Heart left ventricle (tissue), 13 donors: Measurements from ENCODE around the gene TNKS1BP1.

Source experiments
- CTCF ChIP-seq, 12 donors: fragments of 200-600 bp; sonication (generic) in 4 of 12; IDR thresholded peaks; one replicate each; pipeline versions ENCODE4 v1.5.0 to v1.8.0; 2018 to 2022; ENCODE audit warnings: antibody characterized with exemption in 12 of 12, mild to moderate bottlenecking in 5 of 12
- POLR2A ChIP-seq, 2 donors: fragments of 450-650 bp; IDR thresholded peaks; one replicate each; pipeline ENCODE4 v1.6.1; 2017; ENCODE audit warnings: antibody characterized with exemption in 2 of 2, mild to moderate bottlenecking in 2 of 2, moderate library complexity in 2 of 2
- donor health status: ischemic (EF 13 %, LVEDD 7.1; RV severe dilation, severe dysfunction).
- donor health status: DM: no; HTN: yes; CAD: no.
- donor health status: DM: no; HTN: no; CAD: no.
- donor health status: ischemic (EF 25% LVEDD 6.9; RV normal size, moderate dysfunction).
- donor health status: ischemic (EF 25% LVEDD 5.7; RV mildly dilated, moderate dysfunction).
- donor health status: ischemic (EF 35%, LVEDD 5.7; RV mildly dilated, moderate dysfunction).
- donor health status: nonischemic (EF 11% LVEDD 7.7; RV severe dilation, severe dysfunction).
- donor health status: DM: yes; HTN: yes; CAD: no.
- donor health status: PGD.
- donor health status: ischemic (EF 29% LVEDD 5.4; RV normal size, mild dysfunction).
- donor health status: nonischemic (EF 23%, LVEDD 6.1; RV moderate dilation, normal function).

- no peak for TF ChIP-seq CTCF (IDR thresholded peaks at IDR 0.05)
- TF ChIP-seq POLR2A (IDR thresholded peaks at IDR 0.05): no peak
Measured at GRCh38 chr11:57254631-57255030, 70.1 kb downstream of the TNKS1BP1 start.
